Sigmoid colon (tissue), 7 donors: Measurements from ENCODE around the gene AMBP. TPM values are rescaled to one million over a fixed set of nuclear protein-coding genes. Genes with fewer than 3 reads are reported as not detected.

Source experiments
- DNase-seq: peaks from one replicate; pipeline ENCODE4 v3.0.0-alpha.2; 2019
- H3K27ac ChIP-seq, 4 donors: fragments of 200-600 bp; sonication (generic); one replicate each; pipeline ENCODE4 v1.5.1; 2016 to 2019; ENCODE audit warnings: mild to moderate bottlenecking in 1 of 4
- H3K27me3 ChIP-seq, 3 donors: fragments of 200-600 bp; sonication (generic); one replicate each; pipeline ENCODE4 v1.5.1; 2019; ENCODE audit warnings: mild to moderate bottlenecking in 1 of 3
- H3K36me3 ChIP-seq, 4 donors: fragments of 200-600 bp; sonication (generic); one replicate each; pipeline ENCODE4 v1.5.1; 2016 to 2019
- H3K4me1 ChIP-seq, 4 donors: fragments of 200-600 bp; sonication (generic); one replicate each; pipeline ENCODE4 v1.5.1; 2017 to 2019
- H3K4me3 ChIP-seq, 4 donors: fragments of 200-600 bp; sonication (generic); one replicate each; pipeline ENCODE4 v1.5.1; 2017 to 2019; ENCODE audit warnings: mild to moderate bottlenecking in 2 of 4, moderate library complexity in 1 of 4
- H3K9me3 ChIP-seq, 4 donors: fragments of 200-600 bp in 3 of 4; sonication (generic) in 3 of 4; one replicate each; pipeline versions ENCODE4 v1.5.1 to v1.6.1; 2013 to 2019
- EP300 ChIP-seq, 4 donors: sonication (generic); formaldehyde crosslinking; IDR thresholded peaks; one replicate each; pipeline ENCODE4 v1.6.1; 2017; ENCODE audit warnings: antibody characterized with exemption in 4 of 4
- POLR2A ChIP-seq, 2 donors: fragments of 450-650 bp; IDR thresholded peaks; one replicate each; pipeline ENCODE4 v1.6.1; 2016; ENCODE audit warnings: antibody characterized with exemption in 2 of 2, mild to moderate bottlenecking in 2 of 2, moderate library complexity in 2 of 2
- POLR2AphosphoS5 ChIP-seq, 4 donors: sonication (generic); formaldehyde crosslinking; IDR thresholded peaks; one replicate each; pipeline ENCODE4 v1.6.1; 2017; ENCODE audit warnings: antibody characterized with exemption in 4 of 4
- WGBS, 2 donors: extraction: QIAGEN DNeasy Blood & Tissue Kit; methylation state at CpG; one replicate each; pipeline ENCODE4 v1.1.7; 2013; 5-methylcytosine and 5-hydroxymethylcytosine counted together
- intact Hi-C: fragments of 100-400 bp; cut with DNase I; formaldehyde crosslinking; loops from one replicate; pipeline ENCODE4 v1.15.1; 2023
- polyA plus RNA-seq, 3 donors: library from polyadenylated mRNA; stranded (reverse); fragments of 200-250 nt; gene quantifications; one replicate each; pipeline ENCODE4 v1.2.3, GENCODE V29; 2013
- total RNA-seq, 4 donors: library from RNA; depleted of rRNA; stranded (reverse); fragments of >200 nt; gene quantifications; one replicate each; pipeline ENCODE4 v1.1.0, GENCODE V29; 2016
- TF ChIP-seq, protein P1 (sequence below), 4 experiments: fragments of 450-650 bp in 3 of 4; fragments of 200-600 bp in 1 of 4; IDR thresholded peaks; one replicate each; pipeline ENCODE4 v1.5.1; 2016 to 2019; ENCODE audit warnings: antibody characterized with exemption in 4 of 4, mild to moderate bottlenecking in 3 of 4, moderate library complexity in 2 of 4
- donor health status: healthy with polysubstance abuse.
- donor health status: Bipolar disorder and iron deficiency.
- donor health status: healthy.

Gene AMBP
- total and polyA plus RNA-seq, 7 donors = 0.66 TPM; not detected in 6

DNA sequence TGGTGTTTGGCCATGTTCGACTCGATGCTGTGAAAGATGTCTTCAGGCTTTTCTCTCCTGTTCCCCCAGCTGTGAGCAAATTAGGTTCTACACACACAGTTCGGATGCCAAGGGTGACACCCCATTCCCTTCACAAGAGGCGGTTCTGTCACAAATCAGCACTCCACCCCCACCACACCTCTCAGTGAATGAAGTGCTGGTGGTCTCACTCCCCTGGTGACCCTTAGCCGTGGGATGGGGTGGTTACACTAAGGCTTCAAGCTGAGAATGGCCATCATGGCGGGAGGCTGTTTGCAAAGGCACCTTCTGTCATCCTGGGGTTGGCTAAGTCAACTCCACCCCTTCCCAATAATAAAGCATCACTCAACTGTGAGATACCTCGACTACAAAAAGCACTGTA lies 26.4 kb downstream of the AMBP start:
- TF ChIP-seq POLR2A (IDR thresholded peaks at IDR 0.05) = no peak
- TF ChIP-seq POLR2AphosphoS5 (IDR thresholded peaks at IDR 0.05) = no peak
- TF ChIP-seq, protein P1, sequence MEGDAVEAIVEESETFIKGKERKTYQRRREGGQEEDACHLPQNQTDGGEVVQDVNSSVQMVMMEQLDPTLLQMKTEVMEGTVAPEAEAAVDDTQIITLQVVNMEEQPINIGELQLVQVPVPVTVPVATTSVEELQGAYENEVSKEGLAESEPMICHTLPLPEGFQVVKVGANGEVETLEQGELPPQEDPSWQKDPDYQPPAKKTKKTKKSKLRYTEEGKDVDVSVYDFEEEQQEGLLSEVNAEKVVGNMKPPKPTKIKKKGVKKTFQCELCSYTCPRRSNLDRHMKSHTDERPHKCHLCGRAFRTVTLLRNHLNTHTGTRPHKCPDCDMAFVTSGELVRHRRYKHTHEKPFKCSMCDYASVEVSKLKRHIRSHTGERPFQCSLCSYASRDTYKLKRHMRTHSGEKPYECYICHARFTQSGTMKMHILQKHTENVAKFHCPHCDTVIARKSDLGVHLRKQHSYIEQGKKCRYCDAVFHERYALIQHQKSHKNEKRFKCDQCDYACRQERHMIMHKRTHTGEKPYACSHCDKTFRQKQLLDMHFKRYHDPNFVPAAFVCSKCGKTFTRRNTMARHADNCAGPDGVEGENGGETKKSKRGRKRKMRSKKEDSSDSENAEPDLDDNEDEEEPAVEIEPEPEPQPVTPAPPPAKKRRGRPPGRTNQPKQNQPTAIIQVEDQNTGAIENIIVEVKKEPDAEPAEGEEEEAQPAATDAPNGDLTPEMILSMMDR (IDR thresholded peaks at IDR 0.05) = no peak
- TF ChIP-seq EP300 (IDR thresholded peaks at IDR 0.05) = no peak
- Histone ChIP-seq H3K27ac (no peak overlapping the region), H3K9me3 (no peaks in the 10 kb centered on the region), H3K4me3 (no peak overlapping the region), H3K27me3 (no peaks in the 10 kb centered on the region), H3K36me3 (peaks cover 0 to 22% (median 1%) of the 10 kb centered on the region in 4 donors), H3K4me1 (no peaks in the 10 kb centered on the region)
- WGBS, 2 donors = 88 to 89% methylated on average over 7 of the region's 7 CpGs
- DNase-seq = no peak
- intact Hi-C loops = no loop called here

DNA sequence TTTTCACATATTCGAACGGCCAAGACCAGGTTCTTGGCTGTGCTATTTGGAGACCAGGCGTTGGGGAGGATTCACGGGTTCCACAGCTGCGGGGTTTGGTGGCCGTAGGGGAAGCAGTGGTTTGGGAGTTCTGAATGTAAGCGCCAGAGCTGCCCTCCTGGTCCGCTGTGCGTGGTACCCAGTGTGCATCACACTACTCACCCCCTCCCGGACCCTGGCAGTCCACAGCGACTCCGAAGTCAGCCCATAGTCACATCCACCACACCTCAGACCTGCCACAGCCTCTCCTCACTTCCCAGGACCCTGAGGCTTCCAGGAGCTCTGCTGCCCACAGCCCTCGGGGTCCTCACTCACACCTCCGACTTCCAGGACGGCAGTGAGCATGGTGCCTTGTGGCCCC lies 26.8 kb downstream of the AMBP start:
- H3K9me3 ChIP-seq = no peaks in the 10 kb centered on the region
- H3K4me3 ChIP-seq = no peak overlapping the region
- no peaks in the 10 kb centered on the region for H3K4me1 ChIP-seq
- peaks cover 0 to 22% (median 1%) of the 10 kb centered on the region in 4 donors for H3K36me3 ChIP-seq
- intact Hi-C loops = no loop called here
- TF ChIP-seq POLR2AphosphoS5 (IDR thresholded peaks at IDR 0.05) (no peak), POLR2A (IDR thresholded peaks at IDR 0.05) (no peak), EP300 (IDR thresholded peaks at IDR 0.05) (no peak)
- TF ChIP-seq, protein P1 (IDR thresholded peaks at IDR 0.05) = no peak
- no peak overlapping the region for H3K27ac ChIP-seq
- no peak for DNase-seq
- WGBS, 2 donors = 95% methylated on average over 15 of the region's 15 CpGs
- H3K27me3 ChIP-seq = no peaks in the 10 kb centered on the region

DNA sequence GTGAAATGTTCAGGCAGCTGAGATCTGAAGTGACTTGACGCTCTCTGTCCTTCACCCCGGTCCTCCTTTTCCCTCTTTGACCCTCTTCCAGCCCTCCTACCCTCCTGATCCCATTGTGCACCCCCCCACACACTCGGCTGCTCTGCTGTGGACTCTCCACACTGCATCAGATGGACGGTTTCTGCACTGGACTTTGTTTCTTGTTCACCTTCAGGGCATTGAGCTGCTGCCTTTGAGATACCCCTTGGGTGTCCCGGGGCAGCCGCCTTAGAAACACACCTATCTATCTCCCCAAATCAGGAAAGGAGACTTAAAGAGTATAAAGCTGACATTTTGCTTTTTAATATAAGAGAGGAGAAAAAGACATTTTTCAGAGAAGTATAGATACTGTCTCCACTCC lies 27.5 kb downstream of the AMBP start:
- Histone ChIP-seq H3K4me3 (no peak overlapping the region), H3K4me1 (no peaks in the 10 kb centered on the region), H3K36me3 (peaks cover 0 to 22% (median 1%) of the 10 kb centered on the region in 4 donors), H3K27ac (no peak overlapping the region), H3K9me3 (no peaks in the 10 kb centered on the region), H3K27me3 (no peaks in the 10 kb centered on the region)
- no peak for TF ChIP-seq POLR2A (IDR thresholded peaks at IDR 0.05)
- TF ChIP-seq EP300 (IDR thresholded peaks at IDR 0.05) = no peak
- TF ChIP-seq, protein P1 (IDR thresholded peaks at IDR 0.05) = no peak
- no peak for TF ChIP-seq POLR2AphosphoS5 (IDR thresholded peaks at IDR 0.05)
- DNase-seq = no peak
- 89 to 92% methylated on average over 6 of the region's 6 CpGs for WGBS, 2 donors
- intact Hi-C loops = no loop called here

DNA sequence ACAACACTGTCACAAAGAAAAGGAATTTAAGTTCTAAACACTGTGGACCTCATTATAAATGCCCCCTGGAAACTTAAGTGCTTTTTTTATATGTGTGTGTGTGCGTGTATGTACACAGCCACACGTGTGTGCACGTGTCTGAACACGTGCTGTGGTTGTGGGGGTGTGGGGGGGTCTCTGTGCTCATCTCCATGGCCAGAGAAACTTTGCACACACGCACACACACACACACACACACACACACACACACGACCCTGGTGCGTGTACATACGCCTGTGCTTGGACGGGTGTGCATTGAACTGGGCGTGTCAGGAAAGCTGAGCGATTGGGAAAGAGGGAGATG lies 27.9 kb downstream of the AMBP start:
- TF ChIP-seq, protein P1 (IDR thresholded peaks at IDR 0.05) = no peak
- TF ChIP-seq POLR2A (IDR thresholded peaks at IDR 0.05) = no peak
- TF ChIP-seq POLR2AphosphoS5 (IDR thresholded peaks at IDR 0.05) = no peak
- TF ChIP-seq EP300 (IDR thresholded peaks at IDR 0.05) = no peak
- intact Hi-C loops = no loop called here
- Histone ChIP-seq H3K4me3 (no peak overlapping the region), H3K9me3 (no peaks in the 10 kb centered on the region), H3K4me1 (no peaks in the 10 kb centered on the region), H3K27me3 (no peaks in the 10 kb centered on the region), H3K36me3 (peaks cover 0 to 22% (median 1%) of the 10 kb centered on the region in 4 donors), H3K27ac (no peak overlapping the region)
- WGBS, 2 donors = 75 to 92% methylated on average over 11 of the region's 11 CpGs
- no peak for DNase-seq
